Stimulated activated CD4-positive, alpha-beta T cell treated with anti-CD3 and anti-CD28 coated beads, Interleukin-2, amount 100 ng/mL, for 4 hours (primary cell): ENCODE data around the gene COX7B2.

Source experiments
- DNase-seq: peaks from one replicate; pipeline ENCODE4 v3.0.0-alpha.2; 2020; ENCODE audit warnings: low read depth

The COX7B2 gene

GRCh38 chr4:46715468-46715867 is 193.6 kb downstream of the COX7B2 start:
- DNase-seq: no peak

- DNase-seq: no peak
These were observed 210.2 kb downstream of the COX7B2 start for GRCh38 chr4:46698891-46699290.
